Stimulated activated CD4-positive, alpha-beta T cell treated with anti-CD3 and anti-CD28 coated beads, TNF-alpha, amount 100 ng/mL, for 1 hour (primary cell): ENCODE measurements around the gene PAIP2.
A peak's percentile ranks its signal among the peaks of the same experiment; 100 is the strongest.
"Not testable (repeated sequence)": the region's sequence is repeated elsewhere in the genome, so short reads cannot be mapped to it uniquely, and the experiment has no call there.

Experiments
- DNase-seq, 3 donors: peaks; one replicate each; pipeline ENCODE4 v3.0.0-alpha.2; 2020; ENCODE audit warnings: low read depth in 3 of 3, low spot score in 1 of 3

PAIP2 gene, protein sequence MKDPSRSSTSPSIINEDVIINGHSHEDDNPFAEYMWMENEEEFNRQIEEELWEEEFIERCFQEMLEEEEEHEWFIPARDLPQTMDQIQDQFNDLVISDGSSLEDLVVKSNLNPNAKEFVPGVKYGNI

DNA sequence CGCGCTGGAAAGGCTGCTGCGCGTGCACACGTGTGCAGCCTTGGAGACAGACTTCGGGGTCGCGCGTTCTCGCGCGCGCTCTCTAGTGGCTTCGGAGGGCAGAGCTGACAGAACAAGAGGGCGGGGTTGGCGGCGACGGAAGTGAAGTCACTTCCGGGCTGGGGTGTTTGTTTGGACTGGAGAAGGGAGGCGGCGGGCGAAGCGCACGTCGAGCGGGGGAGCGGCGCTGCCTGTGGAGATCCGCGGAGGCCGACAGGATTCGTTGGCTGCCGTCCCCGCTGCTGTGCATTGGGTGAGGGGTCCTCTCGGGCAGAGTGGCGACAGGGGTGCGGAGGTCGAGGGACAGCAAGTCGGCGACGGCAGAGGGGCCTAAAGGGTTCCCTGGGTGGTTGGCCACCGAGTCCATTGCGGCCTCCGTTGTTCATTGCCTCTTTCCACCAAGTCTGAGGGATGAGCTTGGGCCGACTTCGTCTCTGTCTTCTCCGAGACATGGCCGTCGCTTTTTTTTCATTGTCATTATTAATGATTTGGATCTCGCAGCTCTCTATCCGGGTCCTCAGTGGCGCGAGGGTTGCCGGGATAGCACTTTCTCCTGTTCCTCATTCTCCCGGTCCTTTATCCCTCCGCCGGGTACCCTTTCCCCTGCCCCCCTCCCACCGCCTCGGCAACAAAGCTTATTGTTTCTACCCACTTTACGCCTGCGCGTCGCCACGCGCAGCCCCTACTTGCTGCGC, at the start of gene PAIP2:
Gene PAIP2, plus strand, starts transcription at position 166 of the 734 bp plus-strand sequence. CDS start 21,931 bp downstream, outside the sequence.
- peak; percentile 89 to 94 (median 90) for DNase-seq

- DNase-seq = no peak
These were observed 48.5 kb upstream of the PAIP2 start for GRCh38 chr5:139293202-139293506.

GRCh38 chr5:139293507-139294373, 47.9 kb upstream of the PAIP2 start, which contains the start of gene MATR3:
Gene MATR3 (plus strand): TSS chr5:139293740. CDS start chr5:139307416, 13,676 bp downstream.
- peak; percentile 84 to 85 (median 85) for DNase-seq

GRCh38 chr5:139294374-139295165, 47.1 kb upstream of the PAIP2 start:
- peak in 2 of 3 donors; percentile 21 to 37 for DNase-seq

GRCh38 chr5:139295346-139296057, 46.2 kb upstream of the PAIP2 start:
- no peak for DNase-seq

GRCh38 chr5:139296198-139296597, 45.5 kb upstream of the PAIP2 start:
- no peak for DNase-seq

DNA sequence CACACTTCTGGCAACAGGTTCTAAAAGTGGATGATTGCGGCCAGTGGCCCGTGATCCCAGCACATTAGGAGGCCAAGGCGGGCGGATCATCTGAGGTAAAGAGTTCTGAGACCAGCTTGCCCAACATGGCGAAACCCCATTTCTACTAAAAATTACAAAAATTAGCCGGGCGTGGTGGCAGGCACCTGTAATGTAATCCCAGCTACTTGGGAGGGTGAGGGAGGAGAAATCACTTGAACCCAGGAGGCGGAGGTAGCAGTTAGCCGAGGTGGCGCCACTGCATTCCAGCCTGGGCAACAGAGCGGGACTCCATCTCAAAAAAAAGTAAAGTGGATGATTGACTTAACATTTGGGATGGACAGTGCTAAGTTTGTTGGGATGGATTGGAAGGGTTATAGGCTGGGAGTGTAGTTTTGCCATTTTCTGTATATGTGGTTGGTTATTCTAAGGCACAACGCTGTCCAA, 44.8 kb upstream of the PAIP2 start:
- no peak for DNase-seq

GRCh38 chr5:139297439-139298133, 44.1 kb upstream of the PAIP2 start:
- no peak for DNase-seq

- no peak for DNase-seq
These were observed 43.4 kb upstream of the PAIP2 start for GRCh38 chr5:139298242-139298641.

DNA sequence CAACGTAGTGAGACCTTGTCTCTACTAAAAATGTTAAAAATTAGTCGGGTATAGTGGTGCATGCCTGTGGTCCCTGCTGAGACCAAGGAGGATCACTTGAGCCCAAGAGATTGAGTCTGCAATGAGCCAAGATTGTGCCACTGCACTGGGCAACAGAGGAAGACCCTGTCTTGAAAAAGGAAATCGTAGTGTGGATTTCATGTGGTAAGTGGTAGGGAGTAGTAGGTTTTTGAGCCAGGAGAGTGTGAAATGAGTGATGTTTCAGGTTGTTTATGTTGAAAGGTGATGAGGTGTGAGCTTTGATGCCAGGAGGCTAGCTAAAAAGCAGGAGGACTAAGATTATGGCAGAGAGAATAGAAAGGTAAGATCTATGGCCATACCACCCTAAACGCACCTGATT, 42.2 kb upstream of the PAIP2 start:
- no peak for DNase-seq

DNA sequence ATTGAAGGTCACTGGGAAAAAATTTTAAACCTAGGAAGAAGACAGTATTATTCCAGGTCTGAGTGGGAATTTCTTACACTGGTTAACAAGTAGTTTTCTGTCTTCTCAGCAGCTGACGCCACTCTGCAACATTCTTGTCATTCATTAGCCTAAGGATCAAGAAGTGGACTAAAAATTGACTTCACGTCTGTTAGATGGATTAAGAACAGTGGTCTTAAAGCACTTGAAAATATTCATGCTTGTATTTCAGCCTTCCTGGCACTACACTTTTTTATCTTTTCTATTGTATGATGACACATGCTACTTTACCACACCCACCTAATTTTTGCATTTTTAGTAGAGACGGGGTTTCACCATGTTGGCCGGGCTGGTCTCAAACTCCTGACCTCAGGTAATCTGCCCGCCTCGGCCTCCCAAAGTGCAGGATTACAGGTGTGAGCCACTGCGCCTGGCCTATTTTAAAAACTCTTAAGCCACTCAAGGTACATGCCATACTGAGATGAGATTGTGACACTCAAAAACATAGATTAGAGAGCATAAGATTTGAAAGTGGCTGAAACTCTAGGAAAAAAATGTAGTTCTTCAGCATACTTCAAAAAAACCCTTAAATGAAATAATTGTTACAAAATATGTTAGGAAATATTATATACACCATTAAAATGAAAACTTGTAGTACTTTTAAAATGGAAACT, 39.7 kb upstream of the PAIP2 start:
- DNase-seq = no peak

DNA sequence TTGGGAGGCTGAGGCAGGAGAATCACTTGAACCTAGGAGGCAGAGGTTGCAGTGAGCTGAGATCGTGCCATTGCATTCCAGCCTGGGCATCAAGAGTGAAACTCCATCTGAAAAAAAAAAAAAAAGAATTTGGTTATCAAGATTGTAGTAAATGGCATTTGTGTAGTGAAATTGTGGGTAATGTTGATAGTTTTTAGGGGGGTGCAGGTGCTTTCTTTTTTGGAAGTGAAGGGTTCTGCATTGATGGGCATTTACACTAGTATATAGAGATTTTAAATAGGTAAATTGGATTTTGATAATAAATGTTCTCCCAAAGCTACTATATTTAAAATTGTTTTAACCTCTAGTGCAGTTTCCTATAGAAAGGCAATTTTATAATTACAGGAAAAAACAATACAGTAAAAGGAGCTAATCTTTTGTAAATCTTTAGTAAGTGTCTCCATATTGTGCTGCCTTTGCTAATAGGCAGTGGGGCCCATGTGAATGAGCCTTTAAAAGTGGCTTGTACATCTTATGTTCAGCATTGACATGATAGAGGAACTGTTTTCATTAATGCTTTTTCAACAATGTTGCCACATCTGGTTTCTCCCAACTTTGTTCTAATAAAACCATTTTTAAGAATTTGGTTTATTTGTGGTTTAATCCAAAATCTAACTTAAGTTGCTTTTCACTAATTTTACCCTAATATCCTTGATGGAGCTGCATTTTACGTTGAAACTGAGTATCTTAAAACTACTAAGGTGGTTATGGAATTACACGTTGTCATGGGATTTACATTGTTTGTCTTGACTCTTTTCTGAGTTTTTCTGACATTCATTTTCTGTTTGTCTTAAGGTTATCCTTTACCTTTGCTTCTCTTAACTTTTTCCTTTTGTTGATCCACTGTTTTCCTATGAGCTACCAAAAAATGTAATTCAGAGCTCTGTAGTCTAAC, 37.0 kb upstream of the PAIP2 start:
- no peak for DNase-seq

GRCh38 chr5:139306197-139306596, 35.5 kb upstream of the PAIP2 start:
- no peak for DNase-seq

- no peak for DNase-seq
These were observed 34.9 kb upstream of the PAIP2 start for GRCh38 chr5:139306628-139307379.

DNA sequence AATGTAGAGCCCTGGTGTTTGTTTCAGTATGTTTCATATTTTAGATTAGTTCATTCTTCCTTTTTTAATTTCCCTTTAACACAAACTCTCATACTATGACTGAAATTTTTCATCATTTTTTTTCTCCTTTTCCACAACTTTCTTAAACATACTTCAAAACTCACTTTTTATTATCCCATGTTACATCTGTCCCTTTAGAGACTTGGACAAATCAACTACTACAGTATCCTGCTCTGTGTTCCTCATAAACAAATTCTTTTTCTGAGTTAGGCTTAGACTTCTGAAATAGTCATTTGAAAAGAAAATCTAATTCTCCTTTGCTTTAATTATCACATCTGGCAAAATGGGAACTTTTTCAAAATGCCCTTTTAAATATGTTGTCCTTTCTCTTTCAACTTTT, 32.9 kb upstream of the PAIP2 start:
- DNase-seq = no peak

DNA sequence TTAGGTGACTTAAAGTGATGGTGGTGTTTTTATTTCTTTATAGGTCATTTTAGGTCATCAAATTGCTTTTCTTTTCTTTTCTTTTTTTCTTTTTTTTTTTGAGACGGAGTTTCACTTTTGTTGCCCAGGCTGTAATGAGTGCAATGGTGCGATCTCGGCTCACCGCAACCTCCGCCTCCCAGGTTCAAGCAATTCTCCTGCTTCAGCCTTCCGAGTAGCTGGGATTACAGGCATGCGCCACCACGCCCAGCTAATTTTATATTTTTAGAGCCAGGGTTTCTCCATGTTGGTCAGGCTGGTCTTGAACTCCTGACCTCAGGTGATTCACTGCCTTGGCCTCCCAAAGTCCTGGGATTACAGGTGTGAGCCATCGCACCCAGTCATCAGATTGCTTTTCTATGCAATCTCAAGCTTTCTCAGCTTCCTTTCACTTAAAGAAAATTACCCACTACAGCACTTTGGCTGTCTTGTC, 30.9 kb upstream of the PAIP2 start:
- DNase-seq = not testable (repeated sequence)

DNA sequence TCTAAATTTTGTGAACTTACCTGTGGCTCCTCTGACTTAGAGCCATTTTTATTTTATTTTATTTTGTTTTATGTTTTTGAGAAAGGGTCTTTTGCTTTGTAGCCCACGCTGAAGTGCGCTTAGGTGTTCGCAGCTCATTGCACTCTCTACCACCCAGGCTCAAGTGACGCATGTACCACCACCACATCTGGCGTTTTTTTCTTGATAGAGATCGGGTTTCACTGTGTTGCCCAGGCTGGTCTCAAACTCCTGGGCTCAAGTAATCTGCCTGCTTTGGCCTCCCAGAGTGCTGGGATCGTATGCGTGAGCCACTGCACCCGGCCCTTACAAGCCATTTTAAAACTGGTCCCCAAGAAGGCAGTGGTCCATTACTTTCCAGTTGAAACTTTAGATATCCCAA, 29.6 kb upstream of the PAIP2 start:
- no peak for DNase-seq
